Heart right ventricle (tissue), 16 donors: ENCODE results near the gene MICAL2. TPM values are rescaled to one million over a fixed set of nuclear protein-coding genes. Genes with fewer than 3 reads are reported as not detected.

Experiments
- ATAC-seq, 8 donors: fragments of 200-7000 bp; cut with Tn5 transposase; one replicate each; pipeline ENCODE4 v1.9.1; 2020; ENCODE audit warnings: mild to moderate bottlenecking in 8 of 8, moderate library complexity in 8 of 8, moderate number of reproducible peaks in 1 of 8
- DNase-seq, 2 donors: peaks; one replicate each; pipeline ENCODE4 v3.0.0-alpha.2; 2020
- H3K27ac ChIP-seq, 10 donors: fragments of 200-600 bp; sonication (generic) in 2 of 10; one replicate each; pipeline versions ENCODE4 v1.5.0 to v1.8.0; 2020 to 2022; ENCODE audit warnings: mild to moderate bottlenecking in 3 of 10
- H3K27me3 ChIP-seq, 7 donors: fragments of 200-600 bp; one replicate each; pipeline ENCODE4 v1.8.0; 2021 to 2022; ENCODE audit warnings: mild to moderate bottlenecking in 2 of 7
- H3K36me3 ChIP-seq, 9 donors: fragments of 200-600 bp; sonication (generic) in 1 of 9; one replicate each; pipeline versions ENCODE4 v1.5.0 to v1.8.0; 2020 to 2022; ENCODE audit warnings: mild to moderate bottlenecking in 2 of 9
- H3K4me1 ChIP-seq, 9 donors: fragments of 200-600 bp; sonication (generic) in 1 of 9; one replicate each; pipeline versions ENCODE4 v1.5.0 to v1.8.0; 2020 to 2022; ENCODE audit warnings: mild to moderate bottlenecking in 4 of 9
- H3K4me3 ChIP-seq, 10 donors: fragments of 200-600 bp; sonication (generic) in 2 of 10; one replicate each; pipeline versions ENCODE4 v1.5.0 to v1.8.0; 2020 to 2022; ENCODE audit warnings: mild to moderate bottlenecking in 7 of 10, moderate library complexity in 2 of 10
- H3K9me3 ChIP-seq, 11 donors: fragments of 200-600 bp in 10 of 11; sonication (generic) in 2 of 11; one replicate each; pipeline versions ENCODE4 v1.5.0 to v1.8.0; 2013 to 2022; ENCODE audit warnings: mild to moderate bottlenecking in 2 of 11, control low read depth in 1 of 11, moderate library complexity in 1 of 11
- CTCF ChIP-seq, 9 donors: fragments of 200-600 bp; sonication (generic) in 2 of 9; IDR thresholded peaks; one replicate each; pipeline versions ENCODE4 v1.5.0 to v1.8.0; 2021 to 2022; ENCODE audit warnings: antibody characterized with exemption in 9 of 9, mild to moderate bottlenecking in 5 of 9, moderate library complexity in 1 of 9
- WGBS, 2 donors: extraction: QIAGEN DNeasy Blood & Tissue Kit; methylation state at CpG; one replicate each; pipeline ENCODE4 v1.1.7; 2013; ENCODE audit warnings: inconsistent platforms in 1 of 2; 5-methylcytosine and 5-hydroxymethylcytosine counted together
- intact Hi-C, 10 donors: fragments of 100-400 bp; cut with DNase I; formaldehyde crosslinking; loops; one replicate each; pipeline versions ENCODE4 v1.11.1 to v1.14.2; 2022
- polyA plus RNA-seq, 2 donors: library from polyadenylated mRNA; stranded (reverse); fragments of 200-250 nt; gene quantifications; one replicate each; pipeline ENCODE4 v1.2.3, GENCODE V29; 2013
- total RNA-seq, 10 donors: library from RNA; stranded (reverse); fragmentation: NEBNext Ultra II Directional in 3 of 10; extraction: Animal tissue kit (Norgen Biotek cat#: 25700) in 3 of 10; gene quantifications; one replicate each; pipeline versions ENCODE4 v1.2.1 to v1.2.4, GENCODE V29; 2021 to 2023
- donor health status: Arrhythmogenic right ventricular cardiomyopathy.
- donor health status: ischemic (EF 13 %, LVEDD 7.1; RV severe dilation, severe dysfunction).
- donor health status: healthy with polysubstance abuse.
- donor health status: DM: no; HTN: yes; CAD: no.
- donor health status: DM: no; HTN: no; CAD: no.
- donor health status: ischemic (EF 25% LVEDD 6.9; RV normal size, moderate dysfunction).
- donor health status: ischemic (EF 25% LVEDD 5.7; RV mildly dilated, moderate dysfunction).
- donor health status: healthy.
- donor health status: DM: yes; HTN: yes; CAD: no.
- donor health status: Ischemic cardiomyopathy.
- donor health status: ischemic (EF 35%, LVEDD 5.7; RV mildly dilated, moderate dysfunction).
- donor health status: nonischemic (EF 11% LVEDD 7.7; RV severe dilation, severe dysfunction).
- donor health status: DM: yes; HTN: yes; CAD: no.
- donor health status: PGD.
- donor health status: ischemic (EF 29% LVEDD 5.4; RV normal size, mild dysfunction).
- donor health status: nonischemic (EF 23%, LVEDD 6.1; RV moderate dilation, normal function).

MICAL2 gene
- total and polyA plus RNA-seq, 12 donors = 32.5 to 95.7 (median 70.5) TPM

GRCh38 chr11:12165237-12165875 is 55.0 kb downstream of the MICAL2 start:
- no peak for ATAC-seq
- no peaks in the 10 kb centered on the region for H3K9me3 ChIP-seq
- intact Hi-C loops = loop anchor here in 1 of 10 donors (10.0 kb wide), 1 partner anchor 59 kb away; no protein-coding TSS in a partner anchor
- peaks cover 0 to 36% (median 3%) of the 10 kb centered on the region in 9 donors for H3K36me3 ChIP-seq
- no peak for DNase-seq
- H3K4me3 ChIP-seq = no peak overlapping the region
- peaks cover 21 to 99% (median 81%) of the 10 kb centered on the region in 9 donors for H3K4me1 ChIP-seq
- no peaks in the 10 kb centered on the region for H3K27me3 ChIP-seq
- TF ChIP-seq CTCF (IDR thresholded peaks at IDR 0.05) = no peak
- H3K27ac ChIP-seq = peak overlapping the region; percentile 74 to 95 (median 87)
- WGBS, 2 donors = 43% methylated on average over 8 of the region's 8 CpGs

DNA sequence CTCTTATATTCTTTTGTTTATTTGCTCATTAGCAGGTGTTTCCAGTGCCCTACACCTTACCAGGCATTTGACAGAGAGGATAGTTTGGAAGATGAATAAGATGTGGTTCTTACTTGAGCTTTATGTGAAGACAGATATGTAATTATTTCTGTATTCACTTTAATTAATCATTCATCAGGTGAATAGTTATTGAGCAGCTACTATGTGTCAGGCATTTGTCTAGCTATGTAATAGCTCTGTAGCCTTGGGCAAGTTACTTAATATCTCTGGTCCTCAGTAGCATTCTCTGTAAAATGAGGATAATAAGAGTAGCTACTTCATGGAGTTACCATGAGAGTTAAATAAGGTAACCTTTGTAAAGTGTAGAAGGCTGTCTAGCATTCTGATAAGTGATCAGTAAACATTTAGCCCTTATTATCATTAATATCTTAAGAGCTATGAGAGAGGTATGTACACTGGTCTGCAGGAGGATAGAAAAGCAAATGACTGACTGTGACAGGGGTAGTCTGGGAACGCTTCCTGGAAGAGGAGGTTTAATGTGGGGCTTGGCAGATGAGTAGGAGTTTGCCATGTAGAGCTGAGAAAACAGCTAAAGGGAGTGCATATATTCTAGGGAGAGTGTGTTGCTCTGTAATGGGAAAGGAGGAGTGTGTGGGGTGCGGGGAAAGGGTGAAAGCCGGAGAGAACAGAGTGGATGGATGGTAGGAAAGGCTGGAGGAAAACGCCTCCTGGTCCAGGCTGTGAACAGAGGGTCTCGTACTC is 56.1 kb downstream of the MICAL2 start:
- H3K27me3 ChIP-seq = no peaks in the 10 kb centered on the region
- TF ChIP-seq CTCF (IDR thresholded peaks at IDR 0.05) = no peak
- DNase-seq (no peak), ATAC-seq (no peak)
- intact Hi-C loops = loop anchor here in 1 of 10 donors (10.0 kb wide), 1 partner anchor 58 kb away; no protein-coding TSS in a partner anchor
- H3K36me3 ChIP-seq = peaks cover 0 to 36% (median 3%) of the 10 kb centered on the region in 9 donors
- 94 to 97% methylated on average over 5 of the region's 5 CpGs for WGBS, 2 donors
- peaks cover 14 to 99% (median 81%) of the 10 kb centered on the region in 9 donors for H3K4me1 ChIP-seq
- no peaks in the 10 kb centered on the region for H3K9me3 ChIP-seq
- H3K4me3 ChIP-seq = no peak overlapping the region
- H3K27ac ChIP-seq = peak overlapping the region in 8 of 10 donors; percentile 14 to 95 (median 88)

GRCh38 chr11:12167061-12168000 is 56.9 kb downstream of the MICAL2 start:
- intact Hi-C loops = loop anchor here in 1 of 10 donors (10.0 kb wide), 1 partner anchor 57 kb away; no protein-coding TSS in a partner anchor
- Histone ChIP-seq H3K27ac (peak overlapping the region; percentile 14 to 95 (median 84)), H3K27me3 (no peaks in the 10 kb centered on the region), H3K4me3 (no peak overlapping the region), H3K36me3 (peaks cover 0 to 31% (median 3%) of the 10 kb centered on the region in 9 donors), H3K4me1 (peaks cover 11 to 92% (median 74%) of the 10 kb centered on the region in 9 donors), H3K9me3 (peaks cover 0 to 4% (median 0%) of the 10 kb centered on the region in 11 donors)
- ATAC-seq = peak in 6 of 8 donors; percentile 8 to 34 (median 16)
- TF ChIP-seq CTCF (IDR thresholded peaks at IDR 0.05) = no peak
- WGBS, 2 donors = 32 to 42% methylated on average over 16 of the region's 16 CpGs
- DNase-seq = no peak
